ENCODE data around the gene ENDOV.

GRCh38 chr17:80470603-80471002, 55.6 kb downstream of the ENDOV start:
- TF ChIP-seq CTCF (IDR thresholded peaks at IDR 0.05; ENCODE audit: low read depth, low read length) (no peak), EZH2phosphoT487 (IDR thresholded peaks at IDR 0.05; ENCODE audit: low read depth) (no peak)

Measured in OCI-LY3 (cell line).